IMR-90 (cell line): ENCODE measurements around the gene FNDC3B. TPM values are rescaled to one million over a fixed set of nuclear protein-coding genes. Genes with fewer than 3 reads are reported as not detected.

Experiments
- ATAC-seq: fragments of 200-7000 bp; cut with Tn5 transposase; 2 replicates; pipeline ENCODE4 v1.9.1; 2020; ENCODE audit warnings: low read depth, mild to moderate bottlenecking, moderate library complexity
- BruUV-seq: library from RNA; stranded (reverse); fragments of 400-500 nt; replicated peaks from 2 replicates; lab custom pipeline; 2021; lab: Mats Ljungman, UMichigan
- CTCF ChIA-PET: fragments of 300-600 bp; formaldehyde crosslinking; extraction: SDS; loops from one replicate; lab custom pipeline; 2021; ENCODE audit warnings: antibody characterized with exemption; lab: Yijun Ruan, JAX
- POLR2A ChIA-PET: fragments of 300-600 bp; sonication (Branson Sonifier 250); formaldehyde crosslinking; loops from one replicate; lab custom pipeline; 2022; ENCODE audit warnings: antibody characterized with exemption; ENCODE audit not compliant: unreplicated experiment; lab: Charles Lee
- DNase-seq: peaks from one replicate; pipeline ENCODE4 v3.0.0; 2013
- H2AFZ ChIP-seq: replicated peaks from 2 replicates; pipeline ENCODE3; 2013; ENCODE audit warnings: low read length, mild to moderate bottlenecking; ENCODE audit not compliant: poor library complexity
- H2AK5ac ChIP-seq: 2 replicates; pipeline ENCODE4 v1.6.1; 2013; ENCODE audit warnings: low read depth, low read length, inconsistent platforms
- H2AK9ac ChIP-seq: replicated peaks from 2 replicates; pipeline ENCODE3; 2013; ENCODE audit warnings: mild to moderate bottlenecking, low read depth, low read length, moderate library complexity; ENCODE audit not compliant: poor library complexity
- H2BK120ac ChIP-seq: 2 replicates; pipeline ENCODE4 v1.6.1; 2013; ENCODE audit warnings: low read depth, low read length, inconsistent platforms
- H2BK15ac ChIP-seq: 3 replicates; pipeline ENCODE4 v1.6.1; 2013; ENCODE audit warnings: low read depth, low read length, inconsistent platforms
- H2BK20ac ChIP-seq: 2 replicates; pipeline ENCODE4 v1.6.1; 2013; ENCODE audit warnings: low read depth, mild to moderate bottlenecking, inconsistent platforms, low read length, moderate library complexity
- H2BK5ac ChIP-seq: 2 replicates; pipeline ENCODE4 v1.6.1; 2013; ENCODE audit warnings: mild to moderate bottlenecking, low read depth, low read length, inconsistent platforms; ENCODE audit not compliant: poor library complexity, severe bottlenecking
- H3K14ac ChIP-seq: replicated peaks from 2 replicates; pipeline ENCODE4 v1.6.1; 2013; ENCODE audit warnings: low read depth, low read length, inconsistent platforms
- H3K18ac ChIP-seq: 2 replicates; pipeline ENCODE4 v1.6.1; 2013; ENCODE audit warnings: low read depth, low read length, control low read depth
- H3K23ac ChIP-seq: 2 replicates; pipeline ENCODE4 v1.6.1; 2013; ENCODE audit warnings: low read depth, low read length, inconsistent platforms
- H3K27ac ChIP-seq: 2 replicates; pipeline ENCODE4 v1.5.1; 2013; ENCODE audit warnings: mild to moderate bottlenecking, control low read depth, low read length; ENCODE audit not compliant: insufficient read depth
- H3K27me3 ChIP-seq: 2 replicates; pipeline ENCODE4 v1.6.1; 2013; ENCODE audit warnings: low read length; ENCODE audit not compliant: control insufficient read depth, insufficient read depth
- H3K36me3 ChIP-seq: 2 replicates; pipeline ENCODE4 v1.6.1; 2013; ENCODE audit warnings: low read length, mixed read lengths; ENCODE audit not compliant: control insufficient read depth, insufficient read depth
- H3K4ac ChIP-seq: 2 replicates; pipeline ENCODE4 v1.6.1; 2013; ENCODE audit warnings: low read depth, low read length, inconsistent platforms
- H3K4me1 ChIP-seq: 2 replicates; pipeline ENCODE4 v1.6.1; 2013; ENCODE audit warnings: low read length, mixed read lengths; ENCODE audit not compliant: control insufficient read depth, insufficient read depth
- H3K4me2 ChIP-seq: 2 replicates; pipeline ENCODE4 v1.6.1; 2013; ENCODE audit warnings: low read depth, mild to moderate bottlenecking, control low read depth, low read length, moderate library complexity
- H3K4me3 ChIP-seq: 2 replicates; pipeline ENCODE4 v1.5.1; 2013; ENCODE audit warnings: low read depth, mild to moderate bottlenecking, control low read depth, low read length, moderate library complexity; ENCODE audit not compliant: insufficient read depth
- H3K56ac ChIP-seq: 2 replicates; pipeline ENCODE4 v1.6.1; 2013; ENCODE audit warnings: low read length, inconsistent platforms; ENCODE audit not compliant: insufficient read depth; ENCODE audit errors: extremely low read depth
- H3K79me1 ChIP-seq, 2 experiments: 2 replicates each; pipeline ENCODE4 v1.6.1; 2013; ENCODE audit warnings: low read length in 2 of 2, inconsistent platforms in 1 of 2, low read depth in 1 of 2
- H3K9ac ChIP-seq: 2 replicates; pipeline ENCODE4 v1.6.1; 2013; ENCODE audit warnings: low read depth, low read length, control low read depth
- H3K9me1 ChIP-seq: 2 replicates; pipeline ENCODE4 v1.6.1; 2013; ENCODE audit warnings: low read length, inconsistent platforms; ENCODE audit not compliant: insufficient read depth
- H3K9me3 ChIP-seq: 2 replicates; pipeline ENCODE4 v1.6.1; 2013; ENCODE audit warnings: low read length; ENCODE audit not compliant: control insufficient read depth, insufficient read depth
- H4K20me1 ChIP-seq: 2 replicates; pipeline ENCODE4 v1.6.1; 2013; ENCODE audit warnings: low read length, inconsistent platforms; ENCODE audit not compliant: insufficient read depth
- H4K5ac ChIP-seq: 2 replicates; pipeline ENCODE4 v1.6.1; 2013; ENCODE audit warnings: mild to moderate bottlenecking, low read depth, low read length, control low read depth
- H4K8ac ChIP-seq, 2 experiments: 2 replicates each; pipeline ENCODE4 v1.6.1; 2013; ENCODE audit warnings: low read depth in 2 of 2, low read length in 2 of 2, control low read depth in 1 of 2, inconsistent platforms in 1 of 2
- H4K91ac ChIP-seq: 2 replicates; pipeline ENCODE4 v1.6.1; 2013; ENCODE audit warnings: low read depth, low read length, inconsistent platforms; ENCODE audit not compliant: insufficient read depth
- BHLHE40 ChIP-seq: fragments of 150-350 bp; IDR thresholded peaks from 2 replicates; pipeline ENCODE4 v1.6.1; 2016; ENCODE audit warnings: mild to moderate bottlenecking, low read depth, low read length
- CEBPB ChIP-seq: IDR thresholded peaks from 2 replicates; pipeline ENCODE4 v1.6.1; 2012; ENCODE audit warnings: low read depth, low read length, improper control_type of control experiment
- CHD1 ChIP-seq: IDR thresholded peaks from 2 replicates; pipeline ENCODE4 v1.6.1; 2012; ENCODE audit warnings: low read depth, low read length, improper control_type of control experiment
- CTCF ChIP-seq: conservative IDR thresholded peaks from 2 replicates; pipeline ENCODE4 v1.5.1; 2012; ENCODE audit warnings: mild to moderate bottlenecking, low read depth, low read length, improper control_type of control experiment
- FOS ChIP-seq: fragments of 150-350 bp; IDR thresholded peaks from 2 replicates; pipeline ENCODE4 v1.6.1; 2016; ENCODE audit warnings: low read depth, low read length
- MAFK ChIP-seq: IDR thresholded peaks from 2 replicates; pipeline ENCODE4 v1.6.1; 2012; ENCODE audit warnings: low read depth, low read length, improper control_type of control experiment
- MAZ ChIP-seq: IDR thresholded peaks from 2 replicates; pipeline ENCODE4 v1.6.1; 2012; ENCODE audit warnings: low read depth, mild to moderate bottlenecking, low read length, improper control_type of control experiment, moderate library complexity, borderline replicate concordance
- MXI1 ChIP-seq: IDR thresholded peaks from 2 replicates; pipeline ENCODE4 v1.6.1; 2012; ENCODE audit warnings: low read depth, mild to moderate bottlenecking, low read length, moderate library complexity, borderline replicate concordance
- NFE2L2 ChIP-seq: fragments of 150-350 bp; IDR thresholded peaks from 2 replicates; pipeline ENCODE4 v1.6.1; 2016; ENCODE audit warnings: low read depth, mild to moderate bottlenecking, low read length
- POLR2A ChIP-seq: IDR thresholded peaks from 2 replicates; pipeline ENCODE4 v1.6.1; 2012; ENCODE audit warnings: mild to moderate bottlenecking, low read depth, low read length
- RFX5 ChIP-seq: IDR thresholded peaks from 2 replicates; pipeline ENCODE4 v1.8.0; 2012; ENCODE audit warnings: low read depth, mild to moderate bottlenecking, low read length, moderate library complexity
- SMC3 ChIP-seq: fragments of 150-350 bp; IDR thresholded peaks from 2 replicates; pipeline ENCODE4 v1.6.1; 2016; ENCODE audit warnings: low read depth, mild to moderate bottlenecking, antibody characterized with exemption, low read length, moderate library complexity
- USF2 ChIP-seq: fragments of 150-350 bp; IDR thresholded peaks from 2 replicates; pipeline ENCODE4 v1.6.1; 2017; ENCODE audit warnings: mild to moderate bottlenecking, antibody characterized with exemption, low read length, low read depth
- WGBS, 2 experiments: methylation state at CpG; one replicate each; pipeline versions ENCODE4 v1.1.5 to v1.1.7; 2013; ENCODE audit warnings: missing lambda C conversion rate in 2 of 2; ENCODE audit not compliant: insufficient read length in 1 of 2; ENCODE audit errors: extremely low coverage in 2 of 2; 5-methylcytosine and 5-hydroxymethylcytosine counted together
- dilution Hi-C: fragments of 300-500 bp; cut with HindIII; formaldehyde crosslinking; loops from one replicate; pipeline ENCODE4 v1.14.3; 2018; ENCODE audit warnings: low sequenced_read_pairs; ENCODE audit not compliant: unreplicated experiment
- in situ Hi-C: fragments of 300-500 bp; cut with MboI; formaldehyde crosslinking; loops from 3 replicates; pipeline ENCODE4 v1.14.3; 2019; ENCODE audit warnings: low sequenced_read_pairs, inconsistent platforms, mixed read lengths
- intact Hi-C: fragments of 100-400 bp; cut with micrococcal nuclease; formaldehyde crosslinking; loops from 2 replicates; pipeline ENCODE4 v1.10.0; 2022
- polyA plus RNA-seq, 3 experiments: library from polyadenylated mRNA; depleted of rRNA; stranded (reverse); fragments of >200 nt; gene quantifications; 2 replicates each; pipeline ENCODE4 v1.2.3, GENCODE V29; 2012; ENCODE audit warnings: low replicate concordance in 1 of 3
- total RNA-seq: library from RNA; depleted of rRNA; stranded (reverse); fragments of >200 nt; gene quantifications from 2 replicates; pipeline ENCODE4 v1.2.3, GENCODE V29; 2012
- TF ChIP-seq, protein P1 (sequence below): fragments of 150-350 bp; IDR thresholded peaks from 2 replicates; pipeline ENCODE4 v1.6.1; 2016; ENCODE audit warnings: low read depth, mild to moderate bottlenecking, low read length, moderate library complexity, borderline replicate concordance

Gene FNDC3B
- total and polyA plus RNA-seq, 2 of the 4 experiments (the other 2 are of a cell fraction), result 23.9 to 150 TPM

- WGBS, 2 experiments, result no CpG with 5 or more reads among the region's 3 CpGs
Measured at GRCh38 chr3:172286548-172287148, 247.3 kb downstream of the FNDC3B start.

More at GRCh38 chr3:172286548-172287148, 247.3 kb downstream of the FNDC3B start:
- Histone ChIP-seq H3K14ac (0 out of 2 replicates have a peak overlapping the region, but pooled peaks have one; percentile 4), H3K4me3 (no peak overlapping the region), H3K56ac (no peak overlapping the region), H3K36me3 (peaks cover 36% of the 10 kb centered on the region), H3K9me1 (peaks cover 36% of the 10 kb centered on the region), H3K79me1 (peaks cover 53 to 89% of the 10 kb centered on the region in 2 experiments), H3K4me1 (peaks cover 19% of the 10 kb centered on the region), H2AK9ac (no peak overlapping the region), H2BK5ac (no peak overlapping the region), H2BK120ac (no peak overlapping the region), H2AK5ac (no peak overlapping the region), H2BK20ac (no peak overlapping the region), H2BK15ac (no peak overlapping the region), H3K23ac (peak overlapping the region; percentile 10; the same call in 1 of the 2 replicates), H4K8ac (no peak overlapping the region), H3K18ac (0 out of 2 replicates have a peak overlapping the region, but pooled peaks have one; percentile 15), H3K27me3 (no peaks in the 10 kb centered on the region), H4K91ac (no peak overlapping the region), H3K4me2 (no peak overlapping the region), H4K5ac (no peak overlapping the region), H3K9ac (no peak overlapping the region), H2AFZ (no peak overlapping the region), H3K27ac (no peak overlapping the region), H3K4ac (no peak overlapping the region; the same call in 1 of the 2 replicates), H3K9me3 (no peaks in the 10 kb centered on the region), H4K20me1 (peaks cover 37% of the 10 kb centered on the region; the same call in 1 of the 2 replicates)
- ChIA-PET POLR2A (no interaction called here), CTCF (no interaction called here)
- dilution Hi-C loops (no loop called here), intact Hi-C loops (no loop called here), in situ Hi-C loops (no loop called here)
- TF ChIP-seq NFE2L2 (no peak), CTCF (no peak), CHD1 (no peak), FOS (no peak), RFX5 (no peak), MXI1 (no peak), BHLHE40 (no peak), MAFK (no peak), CEBPB (no peak), USF2 (no peak), POLR2A (no peak), MAZ (no peak), SMC3 (no peak)
- TF ChIP-seq, protein P1, sequence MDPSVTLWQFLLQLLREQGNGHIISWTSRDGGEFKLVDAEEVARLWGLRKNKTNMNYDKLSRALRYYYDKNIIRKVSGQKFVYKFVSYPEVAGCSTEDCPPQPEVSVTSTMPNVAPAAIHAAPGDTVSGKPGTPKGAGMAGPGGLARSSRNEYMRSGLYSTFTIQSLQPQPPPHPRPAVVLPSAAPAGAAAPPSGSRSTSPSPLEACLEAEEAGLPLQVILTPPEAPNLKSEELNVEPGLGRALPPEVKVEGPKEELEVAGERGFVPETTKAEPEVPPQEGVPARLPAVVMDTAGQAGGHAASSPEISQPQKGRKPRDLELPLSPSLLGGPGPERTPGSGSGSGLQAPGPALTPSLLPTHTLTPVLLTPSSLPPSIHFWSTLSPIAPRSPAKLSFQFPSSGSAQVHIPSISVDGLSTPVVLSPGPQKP, result no peak
- ATAC-seq (no peak), DNase-seq (no peak)
- no TSS peak for BruUV-seq
